SIG-M5 (cell line): Measurements from ENCODE around the gene ENPP6.

Source experiments
- DNase-seq: peaks from one replicate; lab custom pipeline; 2025; lab: John Stamatoyannopoulos, UW

The ENPP6 gene

DNA sequence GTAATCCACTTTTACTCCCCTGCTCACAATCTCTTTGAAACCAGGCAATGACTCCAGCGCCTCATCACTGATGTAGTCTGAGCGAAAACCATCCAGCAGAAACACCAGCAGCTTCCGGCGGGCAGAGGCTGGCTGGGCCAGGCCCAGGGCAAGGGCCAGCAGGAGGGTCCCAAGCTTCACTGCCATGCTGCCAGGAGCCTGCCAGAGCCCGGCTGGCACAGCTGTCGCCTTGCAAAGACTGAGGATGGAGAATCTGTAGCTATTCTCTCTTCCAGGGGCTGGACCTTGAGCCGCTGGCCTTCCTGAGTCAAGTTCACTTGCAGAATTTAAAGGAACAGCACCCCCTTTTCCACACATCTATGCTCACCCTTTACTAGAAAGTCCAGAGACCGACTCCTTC, at the start of gene ENPP6:
TSS of gene ENPP6 (minus strand) at position 240 of the 400 bp plus-strand sequence. CDS start at position 186, 54 bp downstream.
- DNase-seq, result no peak

DNA sequence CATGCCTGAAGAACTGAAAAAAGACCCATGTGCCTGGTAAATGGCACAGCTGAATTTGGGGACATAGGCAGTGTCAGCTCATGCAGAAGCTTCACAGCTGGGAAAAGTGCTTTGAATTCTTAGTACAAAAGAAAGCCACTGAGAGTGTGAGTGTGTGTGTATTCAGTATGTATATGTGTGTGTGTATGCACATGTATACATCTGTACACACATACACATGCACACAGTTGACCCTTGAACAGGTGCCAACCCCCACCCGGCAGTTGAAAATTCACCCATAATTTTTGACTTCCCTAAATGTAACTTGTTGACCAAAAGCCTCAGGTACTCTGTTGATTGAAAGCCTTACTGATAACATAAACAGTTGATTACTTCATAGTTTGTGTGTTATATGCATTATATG, 49.5 kb upstream of the ENPP6 start:
- DNase-seq, result no peak

DNA sequence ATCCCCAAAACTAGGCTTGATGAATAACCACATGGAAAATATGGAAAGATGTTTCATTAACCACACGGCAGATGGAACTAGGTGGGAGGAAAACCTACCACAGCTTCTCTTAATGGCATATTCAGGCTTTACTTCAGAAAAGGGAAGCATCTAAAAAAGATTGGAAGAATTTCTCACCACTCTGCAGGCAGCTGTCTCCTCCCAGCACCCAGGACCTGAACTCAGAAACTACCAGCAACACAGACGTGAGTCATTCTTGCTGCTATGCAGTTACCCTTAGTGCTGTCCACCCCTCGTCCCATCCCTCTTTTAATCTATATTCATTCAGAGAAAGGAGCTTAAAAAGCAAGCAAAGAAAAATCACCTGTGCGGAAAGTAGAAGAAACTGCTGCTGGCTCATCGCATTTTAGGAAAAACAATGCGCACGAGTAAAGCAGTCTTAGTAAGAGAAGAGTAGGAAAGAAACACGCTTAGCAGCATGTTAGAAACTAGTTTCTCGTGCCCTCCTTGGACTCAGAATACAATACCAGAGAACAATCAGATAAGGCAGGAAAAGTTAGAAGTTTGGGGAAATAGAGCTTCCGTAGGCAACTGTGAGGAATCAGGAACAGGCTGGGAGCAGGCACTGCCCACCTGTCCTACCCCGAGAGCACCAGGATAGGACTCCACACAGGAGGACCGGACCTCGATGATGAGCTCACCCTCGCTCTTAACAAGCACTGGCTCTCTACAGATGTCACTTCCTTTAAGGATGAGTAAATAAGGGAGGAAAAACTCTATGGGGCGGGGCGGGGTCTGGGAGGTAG, 48.1 kb upstream of the ENPP6 start:
- DNase-seq, result peak; percentile 8

DNA sequence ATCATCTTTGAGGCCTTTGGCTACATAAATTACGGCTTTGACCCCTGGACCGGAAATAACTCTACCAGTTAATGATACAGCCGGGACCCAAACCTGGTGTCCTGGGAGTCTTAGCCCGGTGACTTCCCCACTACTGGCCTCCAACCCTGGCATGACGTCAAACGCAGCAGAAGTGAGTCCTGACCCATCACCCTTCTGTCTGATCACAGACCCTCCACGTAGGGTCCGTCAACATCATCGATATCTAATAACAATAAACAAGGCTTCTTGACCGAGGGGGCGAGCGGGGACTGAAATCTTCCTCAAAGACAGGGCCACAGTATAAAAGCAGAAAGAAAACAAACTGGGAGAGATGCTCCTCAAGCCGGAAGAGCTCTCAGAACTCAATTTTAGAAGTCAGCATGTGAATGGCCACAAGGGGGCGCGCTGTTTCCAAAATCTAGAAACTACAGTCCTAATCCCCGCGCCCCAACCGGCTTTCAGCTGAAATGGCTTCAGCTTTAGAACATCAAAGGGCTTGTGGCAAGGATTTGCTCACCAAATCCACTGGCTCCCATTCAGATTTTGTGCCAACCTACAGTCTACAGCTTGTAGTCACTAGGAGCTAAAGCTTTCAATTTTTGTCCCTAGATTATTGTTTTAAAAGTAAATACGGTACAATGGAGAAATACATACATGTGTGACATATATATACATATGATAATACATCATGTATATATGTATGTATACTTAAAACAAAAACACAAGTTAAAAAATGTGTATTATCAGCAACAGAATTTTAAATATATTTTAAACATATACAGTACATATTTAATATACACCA, 46.4 kb upstream of the ENPP6 start:
- peak; percentile 58 for DNase-seq

DNA sequence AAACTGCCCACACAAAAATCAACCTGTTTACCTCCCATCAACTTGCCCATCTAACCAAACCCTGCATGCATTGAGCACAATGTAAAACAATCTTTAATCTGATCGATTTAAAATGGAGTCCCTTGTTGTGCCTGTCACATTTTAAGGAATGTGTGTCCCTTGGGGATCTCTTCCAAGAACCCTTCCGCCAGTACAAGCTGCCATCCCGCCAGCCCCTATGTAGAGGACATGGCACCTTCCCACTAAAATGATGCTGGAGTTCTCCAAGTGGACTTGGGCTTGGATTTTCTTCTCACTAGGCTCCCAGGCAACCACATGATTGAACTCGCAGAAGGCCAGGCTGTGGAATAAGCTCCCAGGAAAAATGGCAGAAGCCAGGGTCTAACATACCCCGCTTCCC, 45.8 kb upstream of the ENPP6 start:
- no peak for DNase-seq

DNA sequence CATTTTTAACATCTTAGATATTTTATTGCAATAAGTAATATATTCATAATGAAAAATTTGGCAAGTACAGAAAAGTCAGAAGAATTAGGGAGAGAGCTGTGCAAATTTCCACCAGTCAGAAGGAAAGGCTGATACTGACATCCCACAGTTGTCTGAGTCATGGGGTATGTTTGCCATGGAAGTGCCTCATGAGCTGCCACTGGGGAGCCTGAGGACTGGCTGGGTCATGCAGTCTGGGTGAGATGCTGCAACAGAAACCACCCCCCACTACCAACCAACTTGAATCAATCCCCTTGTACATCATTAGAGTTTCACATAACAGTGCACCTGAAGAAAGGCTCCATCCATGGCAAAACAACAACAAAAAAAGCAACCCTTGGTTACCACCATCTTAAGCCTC, 45.2 kb upstream of the ENPP6 start:
- DNase-seq, result no peak

DNA sequence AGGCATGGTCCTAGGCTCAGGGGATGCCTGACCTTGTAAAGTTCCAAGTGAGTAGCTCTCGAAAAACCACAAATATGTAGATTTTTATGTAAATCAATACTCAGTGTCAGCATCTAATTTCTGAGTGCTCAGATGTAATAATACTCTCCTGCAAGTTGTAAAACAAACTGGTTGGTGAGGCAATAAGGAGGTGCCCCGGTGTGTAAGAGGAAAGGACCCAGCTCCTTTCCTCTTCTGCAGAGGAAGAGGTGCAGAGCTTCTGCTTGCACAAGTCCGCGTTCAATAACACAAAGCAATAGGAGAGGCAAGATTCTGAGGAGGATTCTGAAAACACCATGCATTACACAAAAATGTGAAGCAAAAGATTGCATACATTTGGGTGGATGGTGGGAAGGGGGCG, 43.6 kb upstream of the ENPP6 start:
- DNase-seq, result no peak

DNA sequence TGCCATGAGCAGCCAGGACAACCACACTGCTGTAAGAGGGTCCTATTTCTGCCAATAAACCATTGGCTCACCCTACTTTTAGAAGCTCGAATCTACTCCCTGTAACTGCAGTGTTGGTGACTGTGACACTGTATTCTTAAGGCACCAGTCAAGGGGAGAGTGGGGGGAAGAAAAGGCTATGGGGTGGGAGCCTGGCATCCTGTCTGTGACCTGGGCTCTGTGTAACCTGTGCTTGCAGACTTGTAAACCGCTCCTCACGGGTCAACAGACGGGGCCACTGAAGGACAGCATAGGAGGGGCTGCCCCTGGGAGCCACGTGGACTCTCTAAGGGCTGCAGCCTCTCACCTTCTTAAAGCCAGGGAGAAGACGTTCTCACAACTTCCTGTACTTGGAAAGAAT, 42.2 kb upstream of the ENPP6 start:
- no peak for DNase-seq

DNA sequence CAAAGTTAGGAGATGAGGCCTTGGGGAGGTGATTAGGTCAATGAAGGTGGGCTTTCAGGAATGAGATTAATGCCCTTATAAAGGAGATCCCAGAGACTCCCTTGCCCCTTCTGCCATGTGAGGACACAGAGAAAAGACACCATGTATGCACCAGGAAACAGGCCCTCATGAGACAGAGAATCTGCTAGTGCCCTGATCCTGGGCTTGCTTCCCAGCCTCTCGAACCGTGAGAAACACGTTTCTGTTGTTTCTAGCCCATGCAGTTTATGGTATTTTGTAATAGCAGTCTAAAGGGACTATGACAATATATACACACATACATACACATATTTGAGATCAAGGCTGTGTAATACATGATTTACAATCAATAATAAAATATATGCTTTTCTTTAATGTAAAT, 41.4 kb upstream of the ENPP6 start:
- no peak for DNase-seq

DNA sequence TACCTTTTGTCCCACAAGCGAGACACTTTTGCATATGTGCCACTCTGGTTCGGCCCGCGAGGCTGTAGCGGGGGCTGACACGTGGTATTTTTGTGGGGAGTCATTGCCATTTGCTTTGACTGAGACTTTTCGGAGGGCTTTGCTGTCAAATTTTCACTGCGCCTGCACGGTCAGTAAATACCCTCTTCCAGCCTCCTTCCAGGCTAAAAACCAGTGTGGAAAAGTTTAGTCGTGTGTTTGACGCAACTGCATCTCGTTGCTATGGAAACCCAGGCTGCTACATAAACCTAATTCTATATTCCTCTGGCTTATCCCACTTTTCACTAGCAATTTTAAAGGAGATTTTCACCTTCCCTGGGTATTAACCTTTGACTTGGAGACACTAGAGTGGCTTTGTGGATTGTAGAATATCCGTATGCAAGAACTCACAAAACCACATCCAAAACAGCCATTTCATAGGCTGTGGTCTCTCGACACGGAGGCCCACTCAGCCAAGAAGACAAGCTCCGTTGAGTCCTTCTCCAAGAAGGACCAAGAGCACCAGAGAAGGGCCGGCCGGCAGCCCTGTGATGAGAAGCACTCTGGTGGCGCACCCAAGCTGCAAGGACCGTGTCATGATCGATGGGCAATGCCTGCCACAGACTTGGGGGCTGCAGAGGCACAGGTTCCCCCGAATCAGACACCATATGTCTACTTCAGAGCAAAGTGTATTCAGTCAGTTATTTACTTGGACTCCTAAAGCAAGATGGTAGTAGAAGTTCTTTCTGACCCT, 38.4 kb upstream of the ENPP6 start:
- no peak for DNase-seq

DNA sequence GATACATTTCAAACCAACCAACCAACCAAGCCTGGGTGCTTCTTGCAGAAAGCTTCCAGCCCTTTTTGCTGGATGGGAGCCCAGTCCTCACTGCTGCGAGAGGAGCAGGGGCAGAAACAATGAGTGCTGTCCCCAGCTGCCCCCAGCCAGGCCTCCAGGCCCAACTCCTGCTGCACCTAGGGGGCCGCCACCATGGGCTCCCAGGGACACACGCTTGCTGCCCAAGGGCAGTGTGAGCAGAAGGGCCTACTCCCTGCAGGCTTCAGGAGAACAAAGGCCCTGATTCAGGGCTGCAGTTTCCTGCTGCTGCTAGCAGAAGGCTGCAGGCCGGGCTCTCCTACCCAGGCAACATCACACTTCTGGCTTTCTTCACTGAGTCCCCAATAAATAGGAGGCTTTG, 37.7 kb upstream of the ENPP6 start:
- no peak for DNase-seq

DNA sequence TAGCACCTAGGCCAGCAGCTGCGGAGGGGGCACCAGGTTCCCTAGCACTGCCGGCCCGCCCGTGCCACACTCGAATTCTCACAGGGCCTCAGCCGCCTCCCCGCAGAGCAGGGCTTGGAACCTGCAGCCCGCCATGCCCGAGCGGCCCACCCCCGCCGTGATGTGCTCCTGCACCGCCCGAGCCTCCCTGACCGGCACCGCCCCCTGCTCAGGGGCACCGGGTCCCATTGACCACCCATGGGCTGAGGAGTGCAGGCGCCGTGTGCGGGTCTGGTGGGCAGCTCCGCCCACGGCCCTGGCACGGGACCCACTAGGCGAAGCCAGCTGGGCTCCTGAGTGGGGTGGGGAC, 35.4 kb upstream of the ENPP6 start:
- no peak for DNase-seq

DNA sequence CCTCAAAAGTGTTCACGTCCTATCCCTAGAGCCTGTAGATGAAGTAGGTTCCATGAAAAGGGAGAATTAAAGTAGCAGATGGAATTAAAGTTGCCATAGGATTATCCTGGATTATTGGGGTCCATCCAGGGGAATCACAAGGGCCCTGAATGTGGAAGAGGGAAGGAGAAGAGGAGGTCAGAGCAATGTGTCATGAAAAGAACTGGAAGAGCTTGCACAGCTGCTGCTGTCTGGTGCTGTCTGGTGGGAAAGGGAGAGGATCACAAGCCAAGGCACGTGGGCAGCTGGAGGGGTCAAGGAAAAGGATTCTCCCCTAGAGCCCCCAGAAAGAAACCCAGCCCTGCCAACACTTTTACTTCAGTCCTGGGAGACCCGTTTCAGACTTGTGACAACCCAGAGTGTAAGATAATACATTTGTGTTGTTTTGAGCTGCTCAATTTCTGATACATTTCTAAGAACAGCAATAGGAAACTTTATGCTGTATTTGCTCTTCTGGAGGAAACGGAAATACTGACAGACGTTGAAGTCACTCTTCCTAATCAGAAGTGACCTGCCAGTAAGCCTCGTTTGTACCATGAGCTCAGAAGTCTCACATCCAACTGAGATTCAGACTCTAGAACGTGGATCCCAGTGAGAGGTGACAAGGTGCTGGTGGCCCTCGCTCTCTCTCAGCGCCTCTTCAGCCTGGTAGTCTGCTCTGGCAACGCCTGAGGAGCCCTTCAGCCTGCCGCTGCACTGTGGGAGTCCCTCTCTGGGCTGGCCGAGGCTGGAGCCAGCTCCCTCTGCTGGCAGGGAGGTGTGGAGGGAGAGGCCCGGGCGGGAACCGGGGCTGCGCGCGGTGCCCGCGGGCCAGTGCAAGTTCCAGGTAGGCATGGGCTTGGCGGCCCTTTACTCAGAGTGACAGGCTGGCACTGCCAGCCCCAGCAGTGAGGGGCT, 34.7 kb upstream of the ENPP6 start:
- DNase-seq, result no peak

DNA sequence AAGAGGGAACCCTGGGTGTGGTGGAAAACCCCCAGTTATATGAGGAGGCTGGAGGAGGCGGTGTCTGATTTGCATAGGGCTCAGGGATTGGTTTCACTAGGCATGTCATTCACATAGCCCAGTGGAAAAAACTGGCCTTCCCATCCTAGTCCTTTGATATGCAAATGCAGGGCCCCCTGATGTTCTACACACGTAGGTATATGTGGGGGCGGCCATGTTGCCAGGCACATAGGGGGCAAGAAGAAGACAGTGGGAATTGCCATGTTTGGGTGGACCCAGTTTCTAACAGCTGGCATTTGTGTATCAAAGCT, 34.0 kb upstream of the ENPP6 start:
- DNase-seq, result no peak

DNA sequence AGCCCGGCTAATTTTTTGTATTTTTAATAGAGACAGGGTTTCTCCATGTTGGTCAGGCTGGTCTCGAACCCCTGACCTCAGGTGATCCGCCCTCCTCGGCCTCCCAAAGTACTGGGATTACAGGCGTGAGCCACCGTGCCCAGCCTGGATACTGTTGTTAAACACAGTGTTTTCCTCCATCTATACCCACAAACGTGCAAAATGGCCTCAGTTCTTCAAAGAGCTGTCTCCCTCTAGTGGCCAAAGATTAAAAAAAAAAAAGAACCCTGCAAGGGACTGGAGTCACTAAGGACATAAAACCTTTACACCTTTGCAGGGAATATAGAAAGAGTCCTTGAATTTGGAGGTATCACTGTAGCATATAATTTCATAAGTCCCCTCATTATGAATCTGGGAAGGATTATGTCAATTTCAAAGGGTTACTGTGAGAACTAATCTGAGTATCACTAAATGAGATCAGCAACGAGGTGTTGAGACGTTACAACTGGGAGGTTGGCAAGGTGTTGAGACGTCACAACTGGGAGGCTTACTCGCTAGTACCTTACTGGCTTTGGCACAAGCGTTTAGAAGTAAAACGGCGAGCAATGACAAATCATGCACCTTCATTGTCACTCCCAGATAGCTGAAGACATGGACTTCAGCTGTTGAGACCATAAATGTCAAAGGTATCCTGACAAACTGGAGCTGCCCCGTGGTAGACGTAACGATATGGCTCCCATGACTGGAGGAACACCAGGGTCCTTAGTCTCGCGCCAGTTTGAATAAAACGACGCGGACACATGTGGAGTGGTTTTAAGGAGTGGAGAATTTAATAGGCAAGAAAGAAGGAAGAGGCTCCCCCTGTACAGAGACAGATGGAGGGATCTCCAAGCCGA, 33.4 kb upstream of the ENPP6 start:
- DNase-seq, result no peak

DNA sequence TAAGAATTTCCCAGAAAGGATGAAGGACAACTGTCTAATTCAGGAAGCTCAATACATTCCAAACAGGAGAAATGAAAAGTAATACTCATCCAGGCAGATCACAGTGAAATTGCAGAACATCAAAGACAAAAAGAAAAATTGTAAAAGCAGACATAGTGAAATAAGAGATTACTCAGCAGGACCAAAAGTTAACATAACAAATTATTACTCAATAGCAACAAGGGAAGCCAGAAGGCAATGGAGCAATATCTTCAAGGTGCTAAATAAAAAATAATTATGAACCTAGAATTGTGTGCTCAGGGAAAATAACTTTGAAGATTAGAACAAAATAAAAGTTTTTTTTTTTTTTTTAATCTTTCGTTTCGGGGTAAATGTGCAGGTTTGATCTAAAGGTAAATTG, 30.5 kb upstream of the ENPP6 start:
- no peak for DNase-seq

DNA sequence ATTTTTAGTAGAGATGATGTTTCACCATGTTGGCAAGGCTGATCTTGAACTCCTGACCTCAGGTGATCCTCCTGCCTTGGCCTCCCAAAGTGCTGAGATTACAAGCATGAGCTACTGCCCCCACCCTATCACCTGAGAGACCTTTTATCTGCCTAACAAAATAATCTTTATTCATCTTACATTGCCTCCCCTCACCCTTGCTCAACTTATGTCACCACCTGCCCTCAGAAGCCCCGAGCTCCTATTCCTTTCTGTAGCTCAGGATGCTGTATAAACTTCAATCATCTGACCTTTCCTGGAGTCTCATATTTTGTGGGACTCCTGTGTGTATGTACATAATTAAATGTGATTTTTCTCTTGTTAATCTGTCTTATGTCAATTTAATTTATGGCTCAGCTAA, 29.7 kb upstream of the ENPP6 start:
- DNase-seq, result no peak

DNA sequence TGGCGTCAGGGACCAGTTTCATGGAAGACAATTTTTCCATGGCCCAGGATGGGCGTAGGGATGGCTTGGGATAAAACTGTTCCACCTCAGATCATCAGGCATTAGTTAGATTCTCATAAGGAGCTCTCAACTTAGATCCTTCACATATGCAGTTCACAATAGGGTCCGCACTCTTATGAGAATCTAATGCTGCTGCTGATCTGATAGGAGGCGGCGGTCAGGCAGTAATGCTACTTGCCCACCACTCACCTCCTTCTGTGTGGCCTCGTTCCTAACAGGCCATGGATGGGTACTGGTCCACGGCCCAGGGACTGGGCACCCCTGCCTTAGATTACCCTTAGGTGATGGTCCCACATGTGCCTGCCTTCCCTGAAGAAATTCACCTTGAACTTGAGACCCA, 28.8 kb upstream of the ENPP6 start:
- DNase-seq, result no peak

DNA sequence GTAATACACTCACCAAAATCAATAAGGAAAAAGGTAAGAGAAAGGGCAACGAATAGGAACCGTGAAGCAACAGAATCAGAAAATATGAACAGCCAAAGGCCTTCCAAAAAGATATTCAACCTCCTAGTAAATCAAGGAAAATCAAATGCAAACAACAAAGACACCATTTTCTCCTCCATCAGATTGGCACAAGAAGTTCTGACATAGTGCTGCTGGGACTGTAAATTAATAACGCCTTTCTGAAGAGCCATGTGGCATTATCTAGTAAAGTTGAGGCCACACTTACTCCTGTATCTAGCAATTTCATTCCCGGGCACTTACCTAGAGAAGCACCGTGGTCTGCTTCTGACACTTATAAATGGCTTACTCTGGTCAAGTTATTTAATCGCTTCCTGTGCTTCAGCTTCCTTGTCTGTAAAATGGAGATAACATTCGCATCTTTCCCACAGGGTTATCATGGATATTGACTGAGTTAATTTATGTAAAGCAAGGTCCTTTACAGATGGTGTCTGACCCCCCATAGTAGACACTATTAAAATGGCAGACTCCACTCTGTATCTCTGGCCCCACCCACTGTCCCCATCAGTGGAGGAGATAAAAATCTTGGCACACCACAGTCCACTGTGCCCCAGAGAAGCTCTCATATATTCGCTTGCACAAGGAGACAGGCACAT, 20.5 kb upstream of the ENPP6 start:
- DNase-seq, result no peak

DNA sequence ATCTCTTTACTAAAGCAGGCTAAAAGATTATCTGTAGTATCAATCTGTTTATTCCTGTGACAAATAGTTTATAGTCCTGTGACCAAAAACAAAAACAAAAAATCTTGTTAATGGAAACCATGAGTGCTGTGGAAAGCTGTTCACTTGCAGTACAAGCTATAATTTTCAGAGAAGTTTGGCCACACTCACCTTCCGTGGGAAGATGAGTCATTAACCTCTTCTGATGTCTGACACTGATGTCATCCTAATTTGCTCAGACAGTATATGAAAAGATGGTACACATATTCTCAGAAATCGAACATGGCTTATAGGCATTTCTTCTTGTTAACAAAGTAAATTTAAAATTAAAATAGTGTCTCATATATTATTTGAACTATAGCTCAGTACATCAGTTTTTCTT, 19.9 kb upstream of the ENPP6 start:
- DNase-seq, result no peak
